GM19240 (cell line): Measurements from ENCODE around the gene PLCL2.
A peak's percentile ranks its signal among the peaks of the same experiment; 100 is the strongest.

Experiments used
- DNase-seq: peaks from one replicate; pipeline ENCODE4 v3.0.0; 2011; ENCODE audit warnings: low spot score; ENCODE audit not compliant: insufficient read length

The PLCL2 gene

DNA sequence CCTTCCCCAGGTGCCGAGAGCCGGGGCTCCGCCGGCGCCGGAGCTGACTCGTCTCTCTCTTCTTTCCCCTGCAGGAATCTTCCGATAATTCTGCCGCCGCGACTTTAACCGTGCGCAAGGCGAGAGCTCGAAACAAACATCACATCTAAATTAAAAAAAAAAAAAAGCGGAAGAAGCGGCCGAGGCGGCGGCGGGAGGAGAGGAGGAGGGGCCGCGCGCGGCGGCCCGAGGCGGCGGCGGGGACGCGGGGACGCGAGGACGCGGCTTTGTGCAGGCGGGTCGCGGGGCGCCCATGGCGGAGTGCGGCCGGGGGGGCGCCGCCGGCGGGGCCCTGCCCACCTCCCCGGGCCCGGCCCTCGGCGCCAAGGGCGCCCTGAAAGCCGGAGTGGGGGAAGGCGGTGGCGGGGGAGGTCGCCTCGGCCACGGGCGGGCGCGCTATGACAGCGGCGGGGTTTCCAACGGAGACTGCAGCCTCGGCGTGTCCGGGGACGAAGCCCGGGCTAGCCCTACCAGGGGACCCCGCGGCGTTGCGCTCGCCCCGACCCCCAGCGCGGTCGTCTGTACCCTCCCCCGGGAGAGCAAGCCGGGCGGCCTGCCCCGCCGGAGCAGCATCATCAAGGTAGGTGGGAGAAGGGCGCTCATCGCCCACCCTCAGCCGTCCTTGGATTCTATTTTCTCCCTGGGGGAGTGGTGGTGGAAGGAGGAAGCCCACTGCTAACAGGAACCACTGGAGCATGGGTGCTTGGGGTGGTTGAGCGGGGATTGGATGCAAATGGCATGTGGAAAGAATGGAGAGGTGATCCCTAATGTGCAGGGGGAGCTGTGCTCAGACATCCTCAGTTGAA is at the start of gene PLCL2:
Gene PLCL2, plus strand, starts transcription at position 208 of the 845 bp plus-strand sequence. Its CDS starts 85 bp downstream, at position 293.
- DNase-seq = no peak

- no peak for DNase-seq
These were observed 48.1 kb upstream of the PLCL2 start for GRCh38 chr3:16836505-16837237.

DNA sequence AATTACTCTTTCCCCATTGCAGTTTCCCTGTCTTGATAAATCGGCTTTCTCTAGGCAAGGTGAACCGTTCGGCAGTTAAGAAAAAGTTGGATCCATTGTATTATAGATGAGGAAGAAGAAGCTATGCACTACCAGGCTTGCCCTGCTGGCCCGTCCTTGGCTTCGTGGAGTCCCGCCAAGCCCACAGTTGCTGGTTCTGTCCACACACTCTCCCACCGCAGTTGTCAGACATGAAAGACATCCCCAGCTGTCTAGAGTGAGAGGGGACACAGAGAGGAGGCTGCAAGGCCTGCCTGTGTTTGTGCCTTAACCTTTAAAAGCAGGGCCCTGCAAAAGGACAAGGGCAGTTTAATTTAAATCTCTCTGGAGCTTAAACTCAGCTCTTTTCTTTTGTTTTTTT is 47.2 kb upstream of the PLCL2 start:
- no peak for DNase-seq

DNA sequence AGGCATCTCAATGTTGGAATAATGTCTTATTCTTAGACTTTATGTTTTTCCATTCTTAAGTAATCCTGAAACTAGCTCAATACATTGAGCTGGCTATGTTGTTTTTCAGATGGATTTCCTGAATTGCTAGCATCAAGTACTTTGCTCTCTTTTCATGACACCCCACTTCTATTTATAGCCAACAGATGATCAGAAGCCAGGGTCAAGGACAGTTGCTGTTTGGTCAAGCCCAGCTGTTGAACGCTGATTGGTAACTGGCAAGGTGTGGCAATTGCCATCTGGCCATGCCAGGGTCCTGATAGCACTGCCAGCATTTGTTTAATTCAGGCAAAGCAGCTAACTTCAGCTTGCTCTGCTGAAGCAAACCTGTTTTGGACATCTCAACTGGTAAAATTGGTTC is 46.2 kb upstream of the PLCL2 start:
- no peak for DNase-seq

DNA sequence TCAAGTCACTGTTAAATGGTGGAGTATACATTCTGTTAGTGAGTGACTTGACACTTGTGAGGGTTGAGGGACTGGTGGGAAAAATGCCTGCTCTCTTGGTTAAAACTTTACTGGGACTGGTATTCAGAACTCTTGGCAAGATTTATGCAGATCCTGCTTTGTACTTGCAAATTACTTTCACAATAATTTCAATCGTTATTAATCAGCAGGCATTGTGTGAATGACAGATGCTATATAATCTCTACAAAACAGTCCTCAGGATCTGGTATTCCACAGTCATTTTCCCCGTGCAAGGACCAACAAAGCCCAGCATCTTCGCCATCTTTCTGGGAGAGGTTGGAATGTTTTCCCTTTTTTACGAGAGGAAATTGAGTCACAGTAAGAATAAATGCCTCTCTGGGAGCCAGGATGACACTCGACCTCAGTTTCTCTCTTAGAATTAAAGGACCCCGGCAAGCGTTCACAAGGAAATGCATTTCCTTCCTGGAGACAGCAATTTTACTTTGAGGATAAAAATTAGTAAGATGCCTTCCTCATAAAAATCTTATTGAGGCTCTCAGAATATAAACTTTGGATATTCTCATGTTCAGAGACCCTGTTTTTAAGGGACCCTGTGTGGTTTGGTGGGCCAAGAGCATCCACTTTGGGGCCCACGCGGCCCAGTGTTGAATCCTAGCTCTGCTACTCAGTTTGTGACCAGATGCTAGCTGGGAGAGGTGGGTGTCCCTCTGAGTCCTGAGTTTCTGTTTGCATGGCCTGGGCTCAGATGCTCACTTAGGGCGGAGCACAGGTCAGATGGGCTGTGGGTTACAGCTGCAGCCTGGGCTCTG is 45.3 kb upstream of the PLCL2 start:
- no peak for DNase-seq

DNA sequence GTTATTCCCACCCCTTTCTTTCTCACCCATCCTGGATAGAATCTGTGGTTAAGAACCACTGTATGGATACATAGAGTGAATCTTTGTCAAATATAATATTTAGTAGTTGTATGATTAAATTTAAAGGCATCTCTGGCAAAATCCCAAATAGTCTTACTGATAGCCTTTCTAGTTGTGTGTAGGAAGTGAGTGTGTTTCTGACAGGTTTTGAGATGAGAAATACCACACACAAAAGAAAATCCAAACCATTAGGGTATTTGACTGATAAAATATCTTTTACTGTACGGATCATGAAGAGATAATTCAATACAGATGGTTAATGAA is 44.7 kb upstream of the PLCL2 start:
- DNase-seq = no peak

- no peak for DNase-seq
These were observed 43.6 kb upstream of the PLCL2 start for GRCh38 chr3:16841041-16841753.

DNA sequence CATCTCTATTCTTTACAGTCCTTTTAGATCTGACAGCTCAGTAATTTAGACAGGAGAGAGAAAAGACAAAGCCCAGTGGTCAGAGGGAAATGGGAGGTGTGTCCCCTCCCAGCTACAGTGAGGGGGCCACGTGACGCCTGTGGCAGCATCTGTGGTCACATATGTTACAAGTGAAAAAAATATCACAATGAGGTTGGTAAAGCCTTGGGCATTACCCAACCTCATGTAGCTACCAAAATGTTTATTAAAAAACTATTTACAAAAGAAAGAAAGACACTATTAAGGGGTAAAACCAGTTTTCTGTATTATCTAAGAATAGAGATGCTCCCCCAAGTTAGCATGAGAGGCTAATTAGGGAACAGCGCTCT is 42.9 kb upstream of the PLCL2 start:
- peak; percentile 37 for DNase-seq

- peak; percentile 10 for DNase-seq
These were observed 42.2 kb upstream of the PLCL2 start for GRCh38 chr3:16842272-16843270.

DNA sequence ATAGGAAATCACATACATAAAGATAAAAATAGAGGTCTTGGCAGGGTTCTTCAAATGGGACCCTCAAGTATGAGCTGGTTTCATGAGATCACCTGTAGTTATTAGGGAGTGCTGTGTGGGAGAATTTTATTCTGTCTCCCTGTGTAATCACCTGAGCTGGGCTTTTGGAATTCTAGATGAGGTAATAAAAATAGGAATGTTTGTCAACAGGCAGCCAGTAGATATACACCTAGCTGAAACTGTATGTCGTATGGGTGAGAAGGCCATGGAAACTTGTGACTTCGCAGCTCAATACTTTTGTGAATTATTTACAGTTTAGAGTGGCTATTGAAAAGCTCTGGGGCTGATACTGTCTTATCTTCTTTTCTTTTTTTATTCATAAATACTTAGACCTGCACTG is 40.5 kb upstream of the PLCL2 start:
- no peak for DNase-seq

DNA sequence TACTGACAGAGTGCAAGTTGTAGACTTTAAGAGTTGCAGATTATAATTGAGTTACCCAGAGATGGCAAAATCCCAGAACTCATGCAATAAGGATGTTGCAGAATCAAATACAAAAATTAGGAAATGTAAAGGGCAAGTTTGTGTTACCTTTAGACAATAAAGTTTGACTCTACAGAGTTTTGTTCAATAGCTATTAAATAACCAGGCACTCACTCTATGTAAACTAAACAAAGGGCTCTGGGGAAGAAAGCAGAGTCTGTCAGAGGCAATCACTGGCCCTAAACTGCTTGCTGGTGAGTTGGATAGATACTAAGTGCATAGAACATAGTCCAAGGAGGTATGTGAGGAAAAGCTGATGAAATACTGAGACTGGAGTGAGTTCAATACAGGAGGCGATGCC is 40.0 kb upstream of the PLCL2 start:
- DNase-seq = no peak

- DNase-seq = no peak
These were observed 38.2 kb upstream of the PLCL2 start for GRCh38 chr3:16846373-16847080.

DNA sequence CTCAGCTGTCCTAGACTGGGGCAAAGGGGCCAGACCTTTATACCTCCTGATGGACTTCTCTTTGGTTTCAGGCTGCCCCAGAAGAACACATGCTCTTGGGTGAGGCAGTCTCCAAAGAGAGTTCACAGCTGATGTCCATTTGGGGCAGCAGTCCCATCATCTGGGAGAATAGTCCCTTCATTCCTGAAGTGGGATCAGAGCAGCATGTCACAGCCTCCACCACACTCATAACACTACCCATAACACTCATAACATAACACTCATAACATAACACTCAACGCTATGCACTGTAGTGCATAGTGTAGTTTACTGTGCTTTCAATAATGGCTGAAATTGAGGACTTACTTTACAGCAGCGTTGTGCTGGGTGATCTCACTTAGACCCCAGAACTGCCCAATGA is 36.7 kb upstream of the PLCL2 start:
- no peak for DNase-seq

DNA sequence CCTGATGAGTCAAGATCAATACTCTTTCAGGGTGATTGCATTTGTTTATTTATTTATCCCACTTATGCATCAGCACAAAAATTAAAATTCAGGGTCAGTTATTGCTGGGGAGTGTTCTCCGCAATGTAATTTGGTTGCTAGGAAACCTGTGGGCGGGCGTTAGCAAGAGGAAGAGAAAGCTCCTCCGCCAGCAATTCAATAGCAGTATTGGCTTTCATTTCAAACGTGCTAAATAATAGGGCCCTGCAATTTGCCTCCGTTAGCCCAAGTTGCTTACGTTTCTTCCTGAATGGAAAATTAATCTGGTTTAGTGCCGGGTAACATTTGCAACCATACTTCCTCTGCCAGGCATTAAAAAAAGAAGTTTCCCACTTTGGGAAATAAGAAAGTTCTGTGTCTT is 35.5 kb upstream of the PLCL2 start:
- DNase-seq = no peak

DNA sequence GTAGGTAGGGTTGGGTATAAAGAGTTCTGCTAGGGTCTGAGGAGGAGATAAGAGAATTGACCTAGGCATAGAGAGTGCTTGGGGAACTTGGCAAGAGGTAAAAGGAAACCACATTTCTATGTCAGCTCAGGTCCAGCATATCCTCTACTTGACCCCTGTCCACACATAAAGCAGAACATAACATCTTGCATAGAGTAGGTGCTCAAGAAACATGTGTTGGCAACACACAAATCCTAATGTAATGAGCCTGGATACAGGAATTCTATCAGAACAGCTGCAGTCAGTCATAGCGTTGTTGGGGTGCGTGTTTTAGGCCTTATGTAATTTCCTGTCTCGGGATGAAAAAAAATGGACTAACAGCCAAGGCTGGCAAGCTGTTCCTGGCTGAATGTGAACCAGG is 35.0 kb upstream of the PLCL2 start:
- no peak for DNase-seq

GRCh38 chr3:16855497-16855896 is 29.3 kb upstream of the PLCL2 start:
- DNase-seq = no peak

DNA sequence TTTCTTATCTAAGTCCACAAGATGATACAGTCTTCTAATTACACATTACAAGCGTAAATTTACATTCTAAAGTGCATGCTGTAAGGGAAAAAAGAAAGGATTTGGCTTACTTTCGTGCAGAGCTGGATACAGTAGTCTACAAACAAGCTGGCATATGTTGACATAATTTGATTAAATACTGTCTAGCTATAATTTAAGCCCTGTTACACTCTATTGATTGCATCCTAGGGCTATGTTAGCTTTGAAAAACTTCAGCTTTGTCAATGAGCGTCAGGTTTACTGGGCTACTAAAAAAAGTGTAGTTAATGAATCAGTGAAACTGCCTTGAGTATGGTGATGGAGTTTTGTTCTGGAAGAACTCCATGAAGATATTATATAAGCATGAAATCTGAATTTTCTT is 24.5 kb upstream of the PLCL2 start:
- DNase-seq = no peak

GRCh38 chr3:16861432-16861831 is 23.3 kb upstream of the PLCL2 start:
- DNase-seq = no peak

GRCh38 chr3:16864610-16865313 is 20.0 kb upstream of the PLCL2 start:
- DNase-seq = no peak
